PC-3 (cell line): ENCODE data around the gene CCDC102A.

ENCODE experiments used
- CTCF ChIP-seq: fragments of 300-600 bp; sonication (generic); conservative IDR thresholded peaks from 2 replicates; pipeline ENCODE4 v1.5.1; 2017; ENCODE audit warnings: antibody characterized with exemption, low read depth, mild to moderate bottlenecking, low read length
- EZH2 ChIP-seq: fragments of 300-600 bp; sonication (generic); IDR thresholded peaks from one replicate; pipeline ENCODE4 v1.6.1; 2017; ENCODE audit warnings: antibody characterized with exemption, mild to moderate bottlenecking, low read length; ENCODE audit not compliant: unreplicated experiment

DNA sequence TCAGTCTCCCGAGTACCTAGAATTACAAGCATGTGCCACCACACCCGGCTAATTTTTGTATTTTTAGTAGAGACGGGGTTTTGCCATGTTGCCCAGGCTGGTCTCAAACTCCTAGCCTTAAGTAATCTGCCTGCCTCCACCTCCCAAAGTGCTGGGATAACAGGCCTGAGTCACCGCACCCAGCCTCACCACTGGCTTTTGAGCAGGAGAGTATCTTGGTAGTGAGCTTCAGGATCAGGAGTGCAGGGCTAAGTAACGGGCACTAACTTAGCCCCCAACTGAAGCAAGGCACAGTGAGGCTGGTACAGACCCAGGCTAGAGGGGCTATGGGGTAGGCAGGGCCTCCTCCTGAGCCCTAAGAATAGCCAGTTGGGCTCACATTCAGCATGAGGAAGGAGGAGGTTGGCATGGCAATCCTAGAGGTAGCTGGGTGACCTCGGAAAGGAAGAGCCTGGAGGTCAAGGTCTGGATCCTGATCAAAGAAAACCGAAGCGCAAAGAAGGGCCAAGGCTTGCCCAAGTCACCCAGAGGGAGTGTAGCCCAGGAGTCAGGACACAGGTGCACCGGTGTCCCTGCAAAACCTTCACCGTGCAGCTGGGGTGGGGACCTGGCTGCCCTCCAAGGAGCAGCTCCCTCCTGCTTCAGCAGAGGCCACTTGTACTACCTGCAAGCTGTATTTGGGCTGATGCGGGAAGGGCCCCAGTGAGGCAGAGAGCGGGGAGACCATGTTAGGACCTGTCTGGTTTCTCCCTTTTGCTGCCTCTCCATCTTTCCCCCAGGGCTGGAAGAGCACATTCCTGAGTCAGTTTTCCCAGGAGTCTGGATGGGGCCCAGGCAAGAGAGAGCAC lies 4.8 kb upstream of the CCDC102A start:
- TF ChIP-seq CTCF (no peak), EZH2 (no peak)
